ENCODE data around the gene ZMYND8. TPM values are rescaled to one million over a fixed set of nuclear protein-coding genes. Genes with fewer than 3 reads are reported as not detected.
A peak's percentile ranks its signal among the peaks of the same experiment; 100 is the strongest.
"Not testable (repeated sequence)": the region's sequence is repeated elsewhere in the genome, so short reads cannot be mapped to it uniquely, and the experiment has no call there.

ZMYND8 gene
- total and polyA plus RNA-seq, 11 donors: 11.3 to 46.4 (median 28.7) TPM

DNA sequence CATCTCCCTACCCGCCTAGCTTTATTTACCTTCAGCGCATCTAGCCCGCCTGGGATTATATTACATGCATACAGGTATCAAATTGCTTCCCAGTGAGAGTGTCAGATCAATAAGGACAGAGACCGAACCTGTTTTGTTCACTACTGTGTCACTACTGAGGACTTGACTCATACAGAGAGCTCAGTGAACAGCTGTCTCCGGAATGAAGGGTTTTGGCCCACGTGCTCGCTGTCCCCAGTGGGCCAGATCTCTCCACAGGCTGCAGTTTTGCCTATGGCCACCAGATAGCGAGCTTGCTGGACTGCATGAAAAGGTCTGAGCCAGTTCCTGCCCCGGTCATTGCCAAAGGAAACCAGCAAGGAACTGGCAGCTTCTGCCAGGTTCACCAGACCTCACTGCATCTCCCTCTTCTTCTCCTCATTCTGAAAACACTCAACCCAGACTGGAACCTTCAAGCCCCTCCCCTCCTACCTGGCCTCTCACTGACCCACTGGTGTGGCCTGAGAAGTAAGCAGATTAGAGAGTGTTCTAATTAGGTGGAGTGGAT lies 150.8 kb downstream of the ZMYND8 start:
- Histone ChIP-seq H3K4me1 (peaks cover 0 to 9% (median 3%) of the 10 kb centered on the region in 12 donors), H3K4me3 (no peak overlapping the region), H3K27ac (no peak overlapping the region), H3K9me3 (no peaks in the 10 kb centered on the region), H3K36me3 (peaks cover 0 to 27% (median 24%) of the 10 kb centered on the region in 9 donors), H3K27me3 (no peaks in the 10 kb centered on the region)
- DNase-seq (peak; percentile 43 to 84 (median 69)), ATAC-seq (peak; percentile 40 to 83 (median 76))
- TF ChIP-seq POLR2A (IDR thresholded peaks at IDR 0.05): no peak
- TF ChIP-seq, protein P1, sequence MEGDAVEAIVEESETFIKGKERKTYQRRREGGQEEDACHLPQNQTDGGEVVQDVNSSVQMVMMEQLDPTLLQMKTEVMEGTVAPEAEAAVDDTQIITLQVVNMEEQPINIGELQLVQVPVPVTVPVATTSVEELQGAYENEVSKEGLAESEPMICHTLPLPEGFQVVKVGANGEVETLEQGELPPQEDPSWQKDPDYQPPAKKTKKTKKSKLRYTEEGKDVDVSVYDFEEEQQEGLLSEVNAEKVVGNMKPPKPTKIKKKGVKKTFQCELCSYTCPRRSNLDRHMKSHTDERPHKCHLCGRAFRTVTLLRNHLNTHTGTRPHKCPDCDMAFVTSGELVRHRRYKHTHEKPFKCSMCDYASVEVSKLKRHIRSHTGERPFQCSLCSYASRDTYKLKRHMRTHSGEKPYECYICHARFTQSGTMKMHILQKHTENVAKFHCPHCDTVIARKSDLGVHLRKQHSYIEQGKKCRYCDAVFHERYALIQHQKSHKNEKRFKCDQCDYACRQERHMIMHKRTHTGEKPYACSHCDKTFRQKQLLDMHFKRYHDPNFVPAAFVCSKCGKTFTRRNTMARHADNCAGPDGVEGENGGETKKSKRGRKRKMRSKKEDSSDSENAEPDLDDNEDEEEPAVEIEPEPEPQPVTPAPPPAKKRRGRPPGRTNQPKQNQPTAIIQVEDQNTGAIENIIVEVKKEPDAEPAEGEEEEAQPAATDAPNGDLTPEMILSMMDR (IDR thresholded peaks at IDR 0.05): peak; percentile 22 to 83 (median 58)
- intact Hi-C loops (cut with DNase I): loop anchor here in 5 of 10 donors (2.0 to 5.0 kb wide), 6 partner anchors 57 to 422 kb away; no protein-coding TSS in a partner anchor
- WGBS, 4 donors: 53 to 79% (median 55%) methylated on average over 9 of the region's 9 CpGs

DNA sequence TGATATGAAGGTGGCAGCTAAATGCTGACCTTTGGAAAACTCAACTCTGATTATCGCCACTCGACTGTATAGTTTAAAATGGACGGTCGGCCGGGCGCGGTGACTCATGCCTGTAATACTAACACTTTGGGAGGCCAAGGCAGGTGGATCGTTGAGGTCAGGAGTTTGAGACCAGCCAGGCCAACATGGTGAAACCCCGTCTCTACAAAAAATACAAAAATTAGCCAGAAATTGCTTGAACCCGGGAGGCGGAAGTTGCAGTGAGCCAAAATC lies 151.7 kb downstream of the ZMYND8 start:
- intact Hi-C loops (cut with DNase I): loop anchor here in 5 of 10 donors (2.0 to 5.0 kb wide), 7 partner anchors 58 to 423 kb away; no protein-coding TSS in a partner anchor
- ATAC-seq, H3K9me3 ChIP-seq, H3K4me3 ChIP-seq, H3K27ac ChIP-seq, H3K27me3 ChIP-seq, DNase-seq, H3K4me1 ChIP-seq: not testable (repeated sequence)
- 91 to 97% (median 96%) methylated on average over 11 of the region's 11 CpGs for WGBS, 4 donors
- H3K36me3 ChIP-seq: peaks cover 0 to 18% (median 16%) of the 10 kb centered on the region in 9 donors

DNA sequence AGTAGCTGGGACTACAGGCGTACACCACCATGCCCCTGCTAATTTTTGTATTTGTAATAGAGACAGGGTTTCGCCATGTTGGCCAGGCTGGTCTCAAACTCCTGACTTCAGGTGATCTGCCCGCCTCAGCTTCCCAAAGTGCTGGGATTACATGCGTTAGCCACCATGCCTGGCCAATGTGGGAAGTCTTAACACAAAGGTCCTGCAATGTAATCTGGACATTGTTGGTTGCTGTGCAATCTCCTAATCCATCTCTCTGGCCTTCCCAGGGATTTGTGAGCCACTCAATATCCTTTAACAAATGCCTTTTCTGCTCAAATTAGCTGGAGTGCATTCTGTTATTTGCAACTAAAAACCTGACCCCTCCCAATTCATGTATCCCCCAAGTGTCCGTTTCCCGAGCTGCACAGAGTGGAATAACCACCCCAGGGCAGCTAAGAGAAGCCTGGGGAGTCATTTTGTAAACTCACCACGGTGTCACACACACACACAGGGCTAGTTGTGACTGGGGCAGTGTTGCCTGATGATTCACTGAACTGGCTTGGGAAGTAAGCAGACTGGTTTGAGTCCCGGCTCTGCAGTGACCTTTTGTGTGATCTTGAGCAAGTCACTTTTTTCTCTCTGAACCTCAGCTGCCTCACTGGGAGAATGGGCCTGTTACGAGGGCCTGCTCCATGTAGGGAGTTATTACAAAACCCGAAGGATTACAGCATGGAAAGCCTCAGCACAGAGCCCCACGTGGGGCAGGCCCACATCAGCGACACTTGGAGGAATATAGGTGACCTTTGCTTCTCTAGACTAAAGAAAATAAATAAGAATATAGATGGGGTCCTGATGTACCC lies 152.3 kb downstream of the ZMYND8 start:
- TF ChIP-seq, protein P1 (IDR thresholded peaks at IDR 0.05): no peak
- TF ChIP-seq POLR2A (IDR thresholded peaks at IDR 0.05): no peak
- intact Hi-C loops (cut with DNase I): loop anchor here in 2 of 10 donors (2.0 to 5.0 kb wide), 3 partner anchors 63 to 418 kb away; no protein-coding TSS in a partner anchor
- Histone ChIP-seq H3K4me1 (peaks cover 0 to 9% (median 3%) of the 10 kb centered on the region in 12 donors), H3K36me3 (peaks cover 0 to 12% (median 10%) of the 10 kb centered on the region in 9 donors), H3K27me3 (no peaks in the 10 kb centered on the region), H3K9me3 (no peaks in the 10 kb centered on the region), H3K27ac (no peak overlapping the region), H3K4me3 (no peak overlapping the region)
- DNase-seq: no peak
- 92 to 99% (median 95%) methylated on average over 12 of the region's 12 CpGs for WGBS, 4 donors
- ATAC-seq: no peak

DNA sequence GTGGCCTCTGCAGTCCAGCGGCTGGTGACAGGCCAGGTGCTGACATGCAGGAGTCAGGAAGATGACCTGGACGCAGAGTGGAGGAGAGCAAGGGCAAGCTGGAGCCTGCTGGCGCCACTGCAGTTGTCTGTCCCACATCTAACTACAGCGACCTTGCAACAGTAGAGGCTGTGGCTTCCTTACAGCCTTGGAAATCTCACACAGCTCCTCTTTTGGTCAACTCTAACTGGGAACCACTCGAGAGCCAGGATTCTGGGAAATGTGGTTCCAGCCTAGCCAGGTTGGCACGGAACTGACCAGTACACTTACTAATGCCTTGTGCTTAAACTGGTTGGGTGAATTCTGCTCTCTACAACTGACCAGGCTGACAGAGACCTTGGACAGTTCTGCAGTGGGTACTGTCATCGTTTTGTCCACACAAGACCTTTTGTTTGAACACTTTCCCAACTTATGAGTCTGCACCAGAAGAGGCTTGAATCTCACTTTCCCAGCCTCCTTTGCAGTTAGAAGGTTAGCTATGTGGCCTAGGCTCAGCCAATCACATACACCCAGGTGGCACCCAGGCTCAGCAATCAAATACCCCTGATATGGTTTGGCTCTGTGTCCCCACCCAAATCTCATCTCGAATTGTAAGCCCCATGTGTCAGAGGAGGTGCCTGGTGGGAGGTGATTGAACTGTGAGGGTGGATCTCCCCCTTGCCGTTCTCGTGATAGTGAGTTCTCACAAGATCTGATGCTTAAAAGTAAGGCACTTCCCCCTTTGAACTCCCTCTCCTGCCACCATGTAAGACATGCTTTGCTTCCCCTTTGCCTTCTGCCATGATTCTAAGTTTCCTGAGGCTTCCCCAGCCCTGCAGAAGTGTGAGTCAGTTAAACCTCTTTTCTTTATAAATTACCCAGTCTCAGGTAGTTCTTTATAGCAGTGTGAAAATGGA lies 153.5 kb downstream of the ZMYND8 start:
- Histone ChIP-seq H3K27me3 (no peaks in the 10 kb centered on the region), H3K4me3 (no peak overlapping the region), H3K4me1 (peaks cover 0 to 9% (median 3%) of the 10 kb centered on the region in 12 donors), H3K27ac (no peak overlapping the region), H3K9me3 (no peaks in the 10 kb centered on the region), H3K36me3 (peaks cover 0 to 2% (median 0%) of the 10 kb centered on the region in 9 donors)
- no peak for DNase-seq
- WGBS, 4 donors: 76 to 79% (median 78%) methylated on average over 8 to 10 of the region's 10 CpGs
- no peak for TF ChIP-seq POLR2A (IDR thresholded peaks at IDR 0.05)
- TF ChIP-seq, protein P1 (IDR thresholded peaks at IDR 0.05): no peak
- intact Hi-C loops (cut with DNase I): loop anchor here in 2 of 10 donors (5.0 kb wide), 2 partner anchors 64 to 419 kb away; no protein-coding TSS in a partner anchor
- ATAC-seq: peak in 1 of 4 donors; percentile 6

Data from heart left ventricle (tissue), 16 donors.